LNCaP clone FGC (cell line): ENCODE data around the gene DVL1.

ENCODE experiments used
- DNase-seq: peaks from one replicate; pipeline ENCODE4 v3.0.0-alpha.2; 2011; ENCODE audit warnings: low read depth
- H3K4me3 ChIP-seq: 2 replicates; pipeline ENCODE4 v1.5.1; 2011; ENCODE audit warnings: mild to moderate bottlenecking, low read depth, low read length, control low read depth
- TF ChIP-seq, protein P1 (sequence below): IDR thresholded peaks from 2 replicates; pipeline ENCODE4 v1.5.1; 2012; ENCODE audit warnings: mild to moderate bottlenecking; ENCODE audit not compliant: control insufficient read depth, insufficient read depth; ENCODE audit errors: extremely low read depth

DVL1 gene

GRCh38 chr1:1325288-1326074, 23.7 kb downstream of the DVL1 start:
- H3K4me3 ChIP-seq, result peak overlapping the region; percentile 95
- no peak for DNase-seq
- TF ChIP-seq, protein P1, sequence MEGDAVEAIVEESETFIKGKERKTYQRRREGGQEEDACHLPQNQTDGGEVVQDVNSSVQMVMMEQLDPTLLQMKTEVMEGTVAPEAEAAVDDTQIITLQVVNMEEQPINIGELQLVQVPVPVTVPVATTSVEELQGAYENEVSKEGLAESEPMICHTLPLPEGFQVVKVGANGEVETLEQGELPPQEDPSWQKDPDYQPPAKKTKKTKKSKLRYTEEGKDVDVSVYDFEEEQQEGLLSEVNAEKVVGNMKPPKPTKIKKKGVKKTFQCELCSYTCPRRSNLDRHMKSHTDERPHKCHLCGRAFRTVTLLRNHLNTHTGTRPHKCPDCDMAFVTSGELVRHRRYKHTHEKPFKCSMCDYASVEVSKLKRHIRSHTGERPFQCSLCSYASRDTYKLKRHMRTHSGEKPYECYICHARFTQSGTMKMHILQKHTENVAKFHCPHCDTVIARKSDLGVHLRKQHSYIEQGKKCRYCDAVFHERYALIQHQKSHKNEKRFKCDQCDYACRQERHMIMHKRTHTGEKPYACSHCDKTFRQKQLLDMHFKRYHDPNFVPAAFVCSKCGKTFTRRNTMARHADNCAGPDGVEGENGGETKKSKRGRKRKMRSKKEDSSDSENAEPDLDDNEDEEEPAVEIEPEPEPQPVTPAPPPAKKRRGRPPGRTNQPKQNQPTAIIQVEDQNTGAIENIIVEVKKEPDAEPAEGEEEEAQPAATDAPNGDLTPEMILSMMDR, result no peak

GRCh38 chr1:1324524-1325287, 24.5 kb downstream of the DVL1 start, which contains the start of the genes CPTP and INTS11:
TSS of gene CPTP (plus strand) at chr1:1324802. CDS start at chr1:1326911, 2,109 bp downstream.
TSS of gene INTS11 (minus strand) at chr1:1324660. CDS start at chr1:1324608, 52 bp downstream.
- DNase-seq, result no peak
- H3K4me3 ChIP-seq, result peak within 1 kb of the TSS; percentile 95

DNA sequence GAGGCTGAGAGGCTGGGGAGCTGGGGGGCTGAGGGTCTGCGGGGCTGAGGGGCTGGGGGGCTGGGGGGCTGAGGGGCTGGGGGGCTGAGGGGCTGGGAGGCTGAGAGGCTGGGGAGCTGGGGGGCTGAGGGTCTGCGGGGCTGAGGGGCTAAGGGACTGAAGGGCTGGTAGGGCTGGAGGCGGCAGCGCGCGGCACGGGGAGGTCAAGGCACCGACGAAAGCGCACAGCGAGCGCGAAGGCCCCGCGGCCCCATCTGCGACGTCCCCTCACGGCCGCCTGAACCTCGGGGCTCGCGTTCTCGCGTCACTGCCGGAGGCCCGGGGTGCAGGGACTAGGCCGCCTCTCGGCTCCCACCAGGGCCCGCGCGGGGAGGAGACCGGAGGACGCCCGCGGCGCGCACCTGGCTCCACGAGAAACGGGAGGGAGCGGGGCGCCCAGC, 25.1 kb downstream of the DVL1 start:
- TF ChIP-seq, protein P1, result no peak
- H3K4me3 ChIP-seq, result peak overlapping the region; percentile 95
- DNase-seq, result no peak

More at GRCh38 chr1:1324524-1325287, 24.5 kb downstream of the DVL1 start, which contains the start of the genes CPTP and INTS11:
- TF ChIP-seq, protein P1, result no peak

- H3K4me3 ChIP-seq, result peak overlapping the region; percentile 34
- TF ChIP-seq, protein P1, result no peak
- DNase-seq, result no peak
These were observed 26.3 kb downstream of the DVL1 start for GRCh38 chr1:1322952-1323351.

DNA sequence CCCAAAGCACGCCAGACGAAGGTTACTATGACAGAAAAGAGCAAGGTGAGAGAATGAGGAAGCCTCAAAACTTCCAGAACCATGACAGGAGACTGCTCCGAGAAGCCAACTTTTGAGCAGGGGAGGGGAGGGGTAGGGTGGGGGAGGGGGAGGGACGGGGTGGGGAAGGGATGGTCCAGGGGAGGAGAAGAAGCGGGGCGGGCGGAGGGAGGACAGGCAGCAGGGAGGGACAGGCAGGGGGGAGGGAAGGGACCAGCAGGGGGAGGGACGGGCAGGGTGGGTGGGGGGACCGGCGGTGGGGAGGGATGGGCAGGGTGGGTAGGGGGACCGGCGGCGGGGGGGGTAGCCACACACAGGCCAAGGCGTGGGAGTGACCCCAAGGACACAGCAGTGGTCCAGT, 26.8 kb downstream of the DVL1 start:
- H3K4me3 ChIP-seq, result no peak overlapping the region
- no peak for DNase-seq
- TF ChIP-seq, protein P1, result no peak

- no peak overlapping the region for H3K4me3 ChIP-seq
- TF ChIP-seq, protein P1, result no peak
- no peak for DNase-seq
These were observed 27.7 kb downstream of the DVL1 start for GRCh38 chr1:1321477-1321876.
